ENCODE results near the gene F2RL3. TPM values are rescaled to one million over a fixed set of nuclear protein-coding genes. Genes with fewer than 3 reads are reported as not detected.
A peak's percentile ranks its signal among the peaks of the same experiment; 100 is the strongest.
"Not testable (repeated sequence)": the region's sequence is repeated elsewhere in the genome, so short reads cannot be mapped to it uniquely, and the experiment has no call there.

F2RL3 gene
- total RNA-seq, 1 donor from 2014 or later, result not detected

DNA sequence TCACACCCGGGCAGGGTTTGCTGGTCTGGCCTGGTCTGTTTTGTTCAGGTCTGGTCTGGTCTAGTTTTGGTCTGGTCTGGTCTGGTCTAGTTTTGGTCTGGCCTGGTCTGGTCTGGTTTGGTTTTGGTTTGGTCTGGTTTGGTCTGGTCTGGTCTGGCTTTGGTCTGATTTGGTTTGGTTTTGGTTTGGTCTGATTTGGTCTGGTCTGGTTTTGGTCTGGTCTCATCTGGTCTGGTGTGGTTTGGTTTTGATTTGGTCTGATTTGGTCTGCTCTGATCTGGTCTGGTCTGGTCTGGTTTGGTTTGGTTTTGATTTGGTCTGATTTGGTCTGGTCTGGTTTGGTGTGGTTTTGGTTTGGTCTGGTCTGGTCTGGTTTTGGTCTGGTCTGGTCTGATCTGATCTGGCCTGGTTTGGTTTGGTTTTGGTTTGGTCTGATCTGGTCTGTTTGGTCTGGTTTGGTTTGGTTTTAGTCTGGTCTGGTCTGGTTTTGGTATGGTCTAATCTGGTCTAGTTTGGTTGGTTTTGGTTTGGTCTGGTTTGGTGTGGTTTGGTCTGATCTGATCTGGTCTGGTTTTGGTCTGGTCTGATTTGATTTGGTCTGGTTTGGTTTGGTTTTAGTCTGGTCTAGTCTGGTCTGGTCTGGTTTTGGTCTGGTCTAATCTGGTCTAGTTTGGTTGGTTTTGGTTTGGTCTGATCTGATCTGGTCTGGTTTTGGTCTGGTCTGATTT is 14.4 kb upstream of the F2RL3 start:
- no peak for DNase-seq (ENCODE audit: low read depth)

DNA sequence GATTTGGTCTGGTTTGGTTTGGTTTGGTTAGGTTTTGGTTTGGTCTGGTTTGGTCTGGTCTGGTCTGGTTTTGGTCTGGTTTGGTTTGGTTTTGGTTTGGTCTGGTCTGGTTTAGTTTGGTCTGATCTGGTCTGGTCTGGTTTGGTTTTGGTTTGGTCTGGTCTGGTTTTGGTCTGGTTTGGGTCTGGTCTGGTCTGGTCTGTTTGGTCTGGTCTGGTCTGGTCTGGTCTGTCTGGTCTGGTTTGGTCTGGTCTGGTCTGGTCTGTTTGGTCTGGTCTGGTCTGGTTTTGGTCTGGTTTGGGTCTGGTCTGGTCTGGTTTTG is 13.9 kb upstream of the F2RL3 start:
- not testable (repeated sequence) for DNase-seq (ENCODE audit: low read depth)

- DNase-seq (ENCODE audit: low read depth), result no peak
Observed at GRCh38 chr19:16875584-16876555, 12.9 kb upstream of the F2RL3 start.

GRCh38 chr19:16876904-16877361 is 11.9 kb upstream of the F2RL3 start:
- peak; percentile 83 for DNase-seq (ENCODE audit: low read depth)

DNA sequence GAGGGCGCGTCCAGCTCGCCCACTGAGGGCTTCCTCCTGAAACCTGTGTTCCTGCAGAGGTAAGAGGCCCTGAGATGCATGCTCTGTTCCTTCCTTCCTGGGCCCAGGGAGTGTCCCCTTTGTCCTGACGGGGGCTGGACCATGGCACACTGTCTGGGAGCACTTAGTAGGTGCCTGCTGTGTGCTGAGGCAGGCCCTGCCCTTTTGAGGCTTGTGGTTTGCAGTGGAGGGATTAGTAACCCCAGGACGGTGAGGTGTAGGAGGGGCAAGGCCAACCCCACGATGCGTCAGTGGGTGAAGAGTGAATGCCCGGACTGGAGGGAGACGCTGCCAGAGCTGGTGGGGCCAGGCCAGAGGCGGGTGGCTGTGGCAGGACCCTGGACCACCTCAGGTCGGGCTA is 11.2 kb upstream of the F2RL3 start:
- no peak for DNase-seq (ENCODE audit: low read depth)

DNA sequence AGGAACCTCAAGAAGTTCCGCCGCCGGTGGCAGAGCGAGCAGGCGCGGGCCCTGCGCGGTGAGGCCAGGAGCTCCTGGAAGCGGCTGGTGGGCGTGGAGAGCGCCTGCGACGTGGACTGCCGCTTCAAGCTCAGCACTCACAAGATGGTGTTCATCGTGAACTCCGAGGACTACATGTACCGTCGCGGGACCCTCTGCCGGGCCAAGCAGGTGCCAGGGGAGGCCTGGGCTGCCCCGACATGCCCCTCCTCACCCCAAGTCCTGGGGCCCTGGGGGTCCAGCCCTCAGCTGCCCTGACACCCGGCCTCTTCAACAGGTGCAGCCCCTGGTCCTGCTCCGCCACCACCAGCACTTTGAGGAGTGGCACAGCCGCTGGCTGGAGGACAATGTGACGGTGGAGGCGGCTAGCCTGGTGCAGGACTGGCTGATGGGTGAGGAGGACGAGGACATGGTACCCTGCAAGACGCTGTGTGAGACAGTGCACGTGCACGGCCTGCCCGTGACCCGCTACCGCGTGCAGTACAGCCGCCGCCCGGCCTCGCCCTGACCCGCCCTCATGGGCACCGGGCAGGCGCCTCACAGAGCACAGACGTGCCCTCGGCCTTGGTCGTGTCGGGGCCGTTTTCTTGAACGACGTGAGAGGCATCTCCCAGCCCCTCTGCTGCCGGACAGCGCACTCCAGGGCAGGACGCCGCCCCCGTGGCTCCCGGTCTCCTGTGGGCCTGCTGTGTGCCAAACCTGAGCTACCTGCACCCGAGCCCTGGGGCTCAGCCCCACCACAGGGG is 10.4 kb upstream of the F2RL3 start:
- DNase-seq (ENCODE audit: low read depth), result no peak

DNA sequence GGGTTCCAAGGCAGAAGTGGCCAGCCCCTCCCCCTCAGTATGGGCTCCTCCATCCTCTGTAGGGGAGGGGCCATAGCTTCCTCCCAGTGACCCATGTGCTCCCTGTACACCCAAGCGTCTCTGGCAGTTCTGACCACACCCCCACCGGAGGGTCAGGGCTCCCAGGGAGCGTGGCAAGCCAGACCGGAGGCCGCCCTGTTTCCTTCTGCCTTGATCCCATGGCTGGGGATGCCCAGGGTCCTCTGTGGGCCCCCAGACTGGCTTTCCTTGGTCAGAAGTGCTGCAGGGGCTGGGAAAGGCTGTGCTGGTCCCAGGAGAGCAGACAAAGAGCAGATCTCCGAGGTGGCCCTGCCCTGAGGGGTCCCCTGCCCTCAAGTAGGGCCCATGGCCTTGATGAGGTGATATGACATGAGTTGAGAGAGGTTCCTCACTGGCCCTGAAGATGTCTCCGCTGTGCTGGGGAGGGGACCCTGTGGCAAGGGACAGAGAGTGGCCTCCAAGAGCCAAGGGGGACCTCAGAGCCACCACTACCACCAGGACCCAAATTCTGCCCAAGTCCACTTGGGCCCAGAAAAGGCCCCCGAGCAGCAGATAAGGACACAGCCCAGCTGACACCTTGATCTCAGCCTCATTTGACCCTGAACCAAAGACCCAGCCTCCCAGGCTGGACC is 7.8 kb upstream of the F2RL3 start:
- no peak for DNase-seq (ENCODE audit: low read depth)

DNA sequence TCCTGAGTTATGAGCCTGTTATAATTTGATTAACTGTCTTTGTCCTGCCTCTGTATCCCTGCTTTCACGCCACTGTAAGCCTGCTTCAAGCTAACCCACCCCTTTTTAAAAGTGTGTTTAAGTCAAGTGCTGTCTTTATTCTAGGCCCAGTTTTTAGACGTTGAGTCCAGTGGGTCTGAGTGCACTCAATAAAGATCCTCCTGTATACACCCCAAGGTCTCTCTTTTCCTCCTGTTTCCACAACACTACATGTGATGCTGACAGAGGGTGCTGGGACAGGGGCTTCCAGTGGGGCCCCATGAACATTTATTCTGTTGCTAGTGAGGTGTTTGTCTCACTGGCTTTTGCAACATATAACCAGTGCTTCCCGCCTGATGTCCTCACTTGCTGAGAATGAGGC is 6.7 kb upstream of the F2RL3 start:
- DNase-seq (ENCODE audit: low read depth), result no peak

DNA sequence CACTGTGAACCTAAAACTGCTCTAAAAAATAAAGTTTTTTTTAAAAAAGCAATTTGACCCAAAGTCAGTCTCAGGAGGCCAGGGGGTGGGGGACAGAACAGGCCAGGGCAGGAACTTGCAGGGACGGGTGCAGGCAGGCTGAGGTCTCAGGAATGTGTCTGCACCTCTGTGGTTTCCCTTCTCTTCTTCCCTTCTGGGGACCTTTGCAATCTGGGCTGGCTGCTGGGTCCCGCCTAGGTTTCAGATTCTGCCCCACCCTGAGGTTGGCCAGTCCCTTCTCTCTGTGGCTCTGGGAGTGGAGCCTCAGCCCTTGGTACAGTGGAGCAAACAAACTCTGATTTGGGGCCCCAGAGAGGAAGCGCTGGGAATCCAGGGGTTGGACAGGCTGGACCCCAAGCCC is 5.3 kb upstream of the F2RL3 start:
- DNase-seq (ENCODE audit: low read depth), result no peak

- DNase-seq (ENCODE audit: low read depth), result no peak
Observed at GRCh38 chr19:16885166-16885565, 3.6 kb upstream of the F2RL3 start.

- DNase-seq (ENCODE audit: low read depth), result no peak
Observed at GRCh38 chr19:16886305-16886880, 2.4 kb upstream of the F2RL3 start.

DNA sequence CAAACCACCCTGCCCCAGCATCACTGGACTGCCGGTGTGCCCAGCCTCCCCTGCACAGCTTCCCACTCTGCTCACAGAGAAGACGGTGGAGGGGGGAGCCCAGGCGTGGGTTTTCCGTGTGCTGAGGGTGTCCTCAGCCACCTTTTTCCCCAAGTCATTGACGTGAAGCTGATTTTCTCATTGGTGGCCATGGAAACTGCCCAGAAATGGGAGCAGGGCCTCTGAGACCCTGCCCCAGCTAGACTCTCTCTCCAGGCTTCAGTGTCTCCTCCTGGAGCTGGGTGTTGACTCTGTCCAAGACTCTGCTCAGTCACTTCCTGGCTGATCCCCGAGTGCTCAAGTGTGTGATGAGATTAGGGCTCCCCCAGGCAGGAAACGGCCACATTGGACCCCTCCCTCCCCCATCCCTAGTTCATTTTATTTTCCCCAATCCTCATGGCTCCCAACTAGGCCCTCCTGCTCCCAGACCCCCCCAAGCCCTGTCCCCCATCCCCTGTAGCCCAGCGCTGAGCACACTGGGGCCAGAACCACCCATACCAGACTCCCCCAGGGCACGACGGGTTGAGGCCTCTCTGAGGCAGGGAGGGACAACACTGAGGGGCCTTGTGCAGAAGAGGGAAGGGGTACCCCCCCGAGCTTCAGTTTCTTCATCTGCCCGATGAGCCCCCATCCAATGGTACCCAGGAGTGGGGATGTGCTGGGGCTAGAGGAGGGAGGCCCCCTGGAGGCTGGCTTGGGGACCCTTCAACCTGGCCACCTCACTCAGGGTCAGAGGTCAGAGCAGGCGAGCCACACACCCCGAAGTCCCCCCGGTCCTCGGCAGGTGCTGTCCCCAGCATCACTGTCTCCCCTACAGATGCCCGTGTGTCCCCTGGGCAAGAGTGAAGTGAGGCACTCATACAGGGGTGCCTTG is 1.2 kb upstream of the F2RL3 start:
- DNase-seq (ENCODE audit: low read depth), result no peak

GRCh38 chr19:16889366-16889882 is 625 bp downstream of the F2RL3 start:
- DNase-seq (ENCODE audit: low read depth), result no peak

- no peak for DNase-seq (ENCODE audit: low read depth)
Observed at GRCh38 chr19:16889883-16890460, 1.2 kb downstream of the F2RL3 start.

DNA sequence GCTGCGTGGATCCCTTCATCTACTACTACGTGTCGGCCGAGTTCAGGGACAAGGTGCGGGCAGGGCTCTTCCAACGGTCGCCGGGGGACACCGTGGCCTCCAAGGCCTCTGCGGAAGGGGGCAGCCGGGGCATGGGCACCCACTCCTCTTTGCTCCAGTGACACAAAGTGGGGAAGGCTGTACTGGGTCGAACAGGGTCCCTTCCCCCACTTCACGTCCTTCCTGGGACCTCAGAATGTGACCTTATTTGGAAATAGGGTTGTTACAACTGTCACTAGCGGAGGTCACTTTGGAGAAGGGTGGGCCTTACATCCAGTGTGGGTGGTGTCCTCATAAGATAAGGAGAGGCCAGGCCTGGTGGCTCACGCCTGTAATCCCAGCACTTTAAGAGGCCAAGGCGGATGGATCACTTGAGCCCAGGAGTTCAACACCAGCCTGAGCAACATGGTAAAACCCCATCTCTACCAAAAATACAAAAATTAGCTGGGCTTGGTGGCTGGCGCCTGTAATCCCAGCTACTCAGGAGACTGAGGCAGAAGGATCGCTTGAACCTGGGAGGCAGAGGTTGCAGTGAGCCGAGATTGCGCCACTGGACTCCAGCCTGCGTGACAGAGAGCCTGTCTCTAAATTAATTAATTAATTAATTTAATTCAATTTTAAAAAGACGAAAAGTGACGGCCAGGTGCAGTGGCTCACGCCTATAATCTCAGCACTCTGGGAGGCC is 1.8 kb downstream of the F2RL3 start:
- DNase-seq (ENCODE audit: low read depth), result no peak

GRCh38 chr19:16891696-16892382 is 3.0 kb downstream of the F2RL3 start:
- DNase-seq (ENCODE audit: low read depth), result no peak

DNA sequence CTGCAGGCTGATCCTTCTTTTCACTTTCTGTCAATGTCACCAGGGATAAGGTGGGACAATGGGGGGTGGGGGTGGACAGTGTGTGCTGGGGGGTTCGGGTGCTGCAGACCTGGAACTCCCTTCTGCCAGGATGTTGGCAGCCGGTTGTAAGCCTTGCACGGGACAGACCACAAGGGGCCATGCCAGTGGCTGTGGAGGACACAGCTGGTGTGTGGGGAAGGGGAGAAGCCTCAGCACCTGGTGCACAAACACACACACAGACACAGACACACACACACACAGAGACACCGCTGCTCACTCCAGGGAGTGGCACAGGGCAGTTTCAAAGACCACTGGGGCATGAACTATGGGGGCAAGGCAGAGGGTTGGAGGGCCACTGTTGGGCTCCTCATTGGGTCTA is 3.6 kb downstream of the F2RL3 start:
- peak; percentile 34 for DNase-seq (ENCODE audit: low read depth)
